GM19328 (cell line): ENCODE measurements around the gene DEFB131B.
"Not testable (repeated sequence)": the region's sequence is repeated elsewhere in the genome, so short reads cannot be mapped to it uniquely, and the experiment has no call there.

ENCODE experiments used
- ATAC-seq: cut with Tn5 transposase; IDR thresholded peaks from one replicate; pipeline ENCODE4 v1.9.1; 2021; ENCODE audit warnings: mild to moderate bottlenecking, moderate library complexity; ENCODE audit not compliant: unreplicated experiment

Gene DEFB131B

DNA sequence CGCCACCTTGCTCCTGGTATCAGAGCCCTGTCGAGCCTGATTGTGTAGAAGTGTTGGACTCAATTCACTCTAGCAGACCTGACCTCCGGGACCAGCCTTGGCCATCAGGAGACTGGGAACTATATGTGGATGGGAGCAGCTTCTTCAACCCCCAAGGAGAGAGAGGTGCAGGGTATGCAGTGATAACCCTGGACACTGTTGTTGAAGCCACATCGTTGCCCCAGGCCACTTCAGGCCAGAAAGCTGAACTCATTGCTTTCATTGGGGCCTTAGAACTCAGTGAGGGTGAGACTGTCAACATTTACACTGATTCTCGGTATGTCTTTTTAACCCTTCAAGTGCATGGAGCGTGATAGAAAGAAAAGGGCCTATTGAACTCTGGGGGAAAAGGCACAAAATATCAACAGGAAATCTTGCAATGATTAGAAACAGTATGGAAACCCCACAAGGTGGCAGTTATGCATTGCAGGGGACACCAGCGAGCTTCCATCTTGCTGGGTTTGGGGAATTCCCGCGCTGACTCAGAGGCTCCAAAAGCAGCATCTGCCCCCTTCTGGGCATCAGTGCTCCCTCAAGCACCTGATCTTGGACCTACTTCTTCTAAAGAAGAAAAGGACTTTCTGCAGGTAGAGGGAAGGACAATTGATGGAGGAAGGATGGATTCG is 33.2 kb downstream of the DEFB131B start:
- not testable (repeated sequence) for ATAC-seq

DNA sequence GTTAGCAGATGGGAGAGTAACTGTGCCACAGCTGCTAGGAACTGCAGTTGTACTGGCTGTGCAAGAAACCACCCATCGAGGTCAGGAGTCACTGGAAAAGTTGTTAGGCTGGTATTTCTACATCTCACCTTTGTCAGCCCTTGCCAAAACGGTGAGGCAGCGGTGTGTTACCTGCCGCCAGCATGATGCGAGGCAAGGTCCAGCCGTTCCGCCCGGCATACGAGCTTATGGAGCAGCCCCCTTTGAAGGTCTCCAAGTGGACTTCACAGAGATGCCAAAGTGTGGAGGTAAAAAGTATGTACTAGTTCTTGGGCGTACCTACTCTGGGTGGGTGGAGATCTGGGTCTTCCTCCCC is 33.7 kb downstream of the DEFB131B start:
- not testable (repeated sequence) for ATAC-seq

DNA sequence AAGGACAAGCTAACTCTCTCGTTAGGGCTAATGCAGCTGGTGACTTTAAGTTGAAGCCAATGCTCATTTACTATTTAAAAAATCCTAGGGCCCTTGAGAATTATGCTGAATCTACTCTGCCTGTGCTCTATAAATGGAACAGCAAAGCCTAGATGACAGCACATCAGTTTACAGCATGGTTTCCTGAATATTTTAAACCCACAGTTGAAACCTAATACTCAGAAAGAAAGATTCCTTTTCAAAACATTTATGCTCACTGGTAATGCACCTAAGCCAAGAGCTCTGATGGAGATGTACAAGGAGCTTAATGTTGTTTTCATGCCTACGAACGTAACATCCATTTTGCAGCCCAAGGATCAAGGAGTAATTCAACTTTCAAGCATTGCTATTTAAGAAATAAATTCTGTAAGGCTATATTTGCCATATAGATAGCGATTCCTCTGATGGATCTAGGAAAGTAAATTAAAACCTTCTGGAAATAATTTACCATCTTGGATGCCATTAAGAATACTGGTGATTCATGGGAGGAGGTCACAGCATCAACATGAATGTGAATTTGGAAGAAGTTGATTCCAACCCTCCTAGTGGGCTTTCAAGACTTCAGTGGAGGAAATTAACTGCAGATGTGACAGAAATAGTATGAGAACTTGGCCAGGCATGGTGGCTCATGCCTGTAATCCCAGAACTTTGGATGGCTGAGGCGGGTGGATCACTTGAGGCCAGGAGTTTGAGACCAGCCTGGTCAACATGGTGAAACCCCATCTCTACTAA is 35.7 kb downstream of the DEFB131B start:
- ATAC-seq = no peak

DNA sequence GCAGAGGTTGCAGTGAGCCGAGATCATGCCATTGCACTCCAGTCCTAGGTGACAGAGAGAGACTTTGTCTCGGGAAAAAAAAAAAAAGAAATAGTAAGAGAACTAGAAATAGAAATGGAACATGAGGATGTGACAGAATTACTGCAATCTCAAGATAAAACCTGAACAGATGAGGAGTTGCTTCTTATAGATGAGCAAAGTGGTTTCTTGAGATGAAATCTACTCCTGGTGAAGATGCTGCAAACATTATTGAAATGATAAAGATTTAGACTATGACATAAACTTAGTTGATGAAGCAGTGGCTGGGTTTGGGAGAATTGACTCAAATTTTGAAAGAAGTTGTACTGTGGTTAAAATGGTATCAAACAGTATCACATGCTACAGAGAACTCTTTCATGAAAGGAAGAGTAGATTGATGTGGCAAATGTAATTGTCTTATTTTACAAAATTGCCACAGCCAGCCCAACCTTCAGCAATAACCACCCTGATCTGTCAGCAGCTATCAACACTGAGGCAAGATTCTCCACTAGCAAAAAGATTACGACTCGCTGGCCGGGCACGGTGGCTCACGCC is 36.5 kb downstream of the DEFB131B start:
- ATAC-seq = no peak

DNA sequence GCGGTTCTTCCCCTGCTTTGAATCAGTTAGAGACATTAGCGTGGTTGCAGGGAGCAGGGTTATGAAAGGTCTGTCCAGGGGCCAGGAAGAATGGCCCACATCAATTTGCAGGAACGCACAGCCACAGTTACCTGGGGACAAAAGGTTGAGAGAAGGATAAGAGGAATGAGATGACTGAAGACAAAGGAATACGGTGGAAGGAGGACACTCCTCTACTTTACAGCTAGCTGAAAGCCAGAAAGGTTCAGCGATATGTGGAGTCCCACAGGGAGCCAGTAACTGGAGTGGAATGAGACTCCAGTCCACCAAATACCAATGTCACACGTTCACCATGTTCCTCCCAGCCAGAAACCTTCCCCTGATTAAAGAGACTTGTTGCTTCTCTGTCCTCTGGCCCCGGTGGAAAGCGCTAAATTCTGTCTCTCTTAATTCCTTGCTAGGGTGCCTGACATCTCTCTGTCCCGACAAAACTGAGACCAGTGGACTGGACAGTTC is 39.4 kb downstream of the DEFB131B start:
- no peak for ATAC-seq

DNA sequence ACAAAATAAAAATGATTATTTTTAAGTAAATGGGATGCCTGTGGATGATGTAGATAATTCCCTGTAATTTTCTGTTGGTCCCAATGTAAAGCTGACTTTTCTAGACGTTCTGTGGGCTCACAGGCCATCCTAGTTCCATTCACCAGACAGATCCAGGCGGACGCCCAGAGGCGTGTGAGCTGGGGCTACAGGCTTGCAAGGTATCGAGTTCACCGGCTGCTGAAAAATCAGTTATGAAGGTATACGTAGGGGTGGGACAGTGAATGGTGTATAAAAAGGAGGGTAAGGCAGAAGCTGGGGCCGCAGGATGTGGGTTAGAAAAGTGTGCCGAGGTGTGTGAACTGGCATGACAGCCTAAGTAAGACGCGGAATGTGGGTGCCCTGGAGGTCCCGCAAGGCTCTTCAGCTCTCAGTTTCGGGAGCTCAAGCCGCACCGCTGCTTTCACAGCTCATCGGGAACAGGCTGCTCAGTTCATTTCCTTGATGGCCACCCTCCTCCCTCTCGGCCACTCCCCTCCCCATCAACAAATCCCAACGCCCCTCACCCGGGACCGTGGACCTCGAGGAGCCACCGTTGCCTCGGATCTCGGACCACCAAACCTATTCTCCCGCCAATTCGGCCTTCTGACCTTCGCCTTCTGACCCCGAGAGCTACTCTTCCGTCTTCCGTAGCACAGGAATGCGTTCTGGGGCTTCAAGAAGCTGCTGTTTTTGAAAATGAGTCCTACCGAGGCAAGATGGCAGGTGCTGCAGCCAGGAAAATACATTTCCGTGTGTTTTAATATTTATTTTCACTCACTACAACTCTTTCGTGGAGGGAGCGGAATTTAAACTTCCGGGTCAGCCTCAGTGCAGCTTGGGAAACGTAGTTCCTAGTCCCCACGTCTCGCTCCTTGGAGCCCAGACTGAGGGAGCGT is 49.8 kb downstream of the DEFB131B start, which contains the start of gene XNDC1N:
Gene XNDC1N (minus strand): TSS at position 775 of the 917 bp plus-strand sequence. CDS start 5,241 bp downstream, outside the sequence.
- ATAC-seq = peak; percentile 60

DNA sequence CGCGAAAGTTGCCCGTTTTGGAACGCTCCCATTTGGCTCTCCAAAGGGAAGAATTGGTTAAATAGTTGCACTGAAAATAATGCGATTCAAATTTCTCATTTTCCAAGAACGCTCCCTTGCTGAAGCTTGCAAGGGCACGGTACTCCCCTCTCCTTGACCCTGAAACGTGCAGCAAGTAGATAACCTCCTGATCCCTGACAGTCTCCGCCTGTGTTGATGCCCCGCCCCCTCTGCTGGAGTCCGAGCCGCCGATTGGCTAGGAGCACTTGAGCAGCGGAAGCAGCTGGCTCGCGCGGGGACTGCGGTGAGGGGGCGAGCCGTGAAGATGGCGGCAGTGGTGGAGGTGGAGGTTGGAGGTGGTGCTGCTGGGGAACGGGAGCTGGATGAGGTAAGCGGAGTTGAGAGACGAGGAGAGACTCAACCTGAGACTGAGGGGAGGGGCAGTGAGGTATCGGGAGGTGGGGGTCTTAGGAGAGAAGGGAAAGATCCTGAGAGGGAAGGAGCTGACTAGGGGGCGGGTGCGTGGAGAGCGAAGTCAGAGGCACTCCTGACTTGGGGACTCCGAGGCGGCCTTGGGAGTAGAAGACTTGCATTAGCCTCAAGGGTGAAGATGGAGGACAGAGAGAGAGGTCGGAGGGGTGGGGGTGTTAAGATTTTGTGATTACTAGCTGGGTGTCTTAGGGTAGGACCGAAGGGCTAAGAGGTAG is 50.6 kb downstream of the DEFB131B start, which contains the start of gene RNF121:
Gene RNF121 (plus strand): TSS at position 310 of the 707 bp plus-strand sequence. CDS start 16 bp downstream, at position 326.
- ATAC-seq = peak; percentile 75

DNA sequence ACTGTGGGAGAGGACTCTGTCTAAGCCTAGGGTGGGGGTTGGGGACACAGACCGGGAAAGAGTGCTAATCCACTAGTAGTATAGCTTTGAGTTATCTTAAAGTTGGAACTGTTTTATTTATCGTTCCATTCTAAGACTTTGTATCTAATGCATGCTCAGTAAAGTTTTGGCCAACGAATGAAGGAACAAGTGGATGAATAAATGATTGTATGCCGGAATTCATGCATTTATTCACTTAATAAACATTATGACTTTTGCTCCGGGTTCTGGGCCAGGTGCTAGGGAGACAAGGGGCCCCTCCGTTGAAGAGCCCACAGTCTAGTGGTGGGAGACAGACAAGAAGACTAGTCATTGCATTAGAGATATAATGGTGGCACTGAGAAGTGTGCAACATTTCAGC is 51.2 kb downstream of the DEFB131B start:
- ATAC-seq = no peak

DNA sequence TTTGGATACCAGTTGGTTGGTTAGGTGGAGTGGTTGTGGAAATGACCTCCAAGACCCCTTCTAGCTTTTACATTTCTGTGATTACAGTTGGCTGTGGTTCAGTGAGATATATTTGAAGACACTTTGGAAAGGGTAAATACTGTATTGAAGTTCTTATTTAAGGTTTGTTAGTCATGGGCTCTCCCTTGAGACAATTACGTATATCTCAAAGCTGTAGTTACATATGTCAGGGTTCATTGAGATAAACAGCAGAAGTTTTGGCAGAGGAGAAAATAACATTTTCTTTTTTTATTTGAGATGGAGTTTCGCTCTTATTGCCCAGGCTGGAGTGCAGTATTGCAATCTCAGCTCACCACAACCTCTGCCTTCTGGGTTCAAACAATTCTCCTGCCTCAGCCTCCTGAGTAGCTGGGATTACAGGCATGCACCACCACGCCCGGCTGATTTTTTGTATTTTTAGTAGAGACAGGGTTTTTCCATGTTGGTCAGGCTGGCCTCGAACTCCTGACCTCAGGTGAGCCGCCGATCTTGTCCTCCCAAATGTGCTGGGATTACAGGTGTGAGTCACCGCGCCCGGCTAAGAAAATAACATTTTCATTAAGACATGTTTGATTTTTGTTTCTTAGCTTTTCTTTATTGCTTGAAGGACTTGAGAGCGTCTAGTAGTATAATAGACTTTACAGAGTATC is 52.4 kb downstream of the DEFB131B start:
- no peak for ATAC-seq

DNA sequence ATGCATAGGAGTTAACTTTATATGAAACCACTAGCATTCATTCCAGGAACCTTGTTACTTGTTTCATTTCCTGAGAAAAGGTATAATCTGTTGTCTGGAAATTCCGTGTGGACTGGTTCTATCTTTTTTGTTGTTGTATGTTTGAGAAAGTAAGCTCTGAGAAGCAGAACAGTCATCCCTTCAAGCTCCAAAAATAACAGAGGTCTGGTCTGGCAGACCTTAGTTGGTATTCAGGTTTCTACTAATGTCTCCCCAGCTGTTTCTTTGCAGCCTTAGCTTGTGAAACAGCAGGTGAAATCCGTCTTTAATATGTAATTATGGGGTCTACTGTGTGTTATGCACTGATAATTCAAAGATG is 53.0 kb downstream of the DEFB131B start:
- no peak for ATAC-seq

DNA sequence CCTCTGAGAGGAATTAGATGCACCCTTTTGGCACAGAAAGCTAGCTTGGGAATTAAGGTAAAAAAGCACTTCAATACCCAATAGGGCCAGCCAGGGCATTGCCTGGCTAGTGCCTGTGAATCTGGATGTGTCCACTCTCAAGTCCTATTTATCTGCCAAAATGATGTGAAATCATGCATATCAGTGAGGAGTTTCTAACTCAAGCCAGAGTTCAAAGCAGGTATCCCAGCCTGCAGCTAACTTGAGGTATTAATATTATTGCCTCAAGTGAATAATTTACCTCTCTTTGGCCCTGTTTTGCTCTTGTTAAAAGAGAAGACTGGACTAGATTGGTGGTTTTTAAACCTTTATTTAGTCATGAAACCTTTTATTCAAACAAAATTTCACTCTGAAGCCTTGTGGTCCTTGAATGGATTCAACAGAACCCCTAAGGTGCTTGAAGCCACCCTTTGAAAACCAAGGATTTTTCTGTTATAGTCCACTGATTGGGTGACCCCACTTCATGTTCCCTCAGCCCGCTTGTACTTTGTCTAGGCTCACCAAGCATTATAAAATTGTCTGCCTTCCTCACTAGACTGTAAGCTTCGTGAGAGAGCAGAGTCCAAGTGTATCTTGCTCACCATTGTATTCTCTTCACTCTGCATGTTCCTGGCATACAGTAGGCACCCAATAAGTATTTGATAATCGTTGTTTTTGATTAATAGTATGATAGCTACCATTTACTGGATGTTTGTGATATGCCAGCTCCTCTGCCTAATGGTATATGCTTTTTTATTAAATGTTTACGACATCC is 55.1 kb downstream of the DEFB131B start:
- no peak for ATAC-seq
